HepG2 (cell line): ENCODE measurements around the gene JPH3. TPM values are rescaled to one million over a fixed set of nuclear protein-coding genes. Genes with fewer than 3 reads are reported as not detected.

Experiments
- ATAC-seq: fragments of 200-7000 bp; cut with Tn5 transposase; 3 replicates; pipeline ENCODE4 v1.9.1; 2020; ENCODE audit warnings: mild to moderate bottlenecking, moderate library complexity
- BruUV-seq: library from RNA; stranded (reverse); fragments of 400-500 nt; replicated peaks from 2 replicates; lab custom pipeline; 2021; lab: Mats Ljungman, UMichigan
- CTCF ChIA-PET: fragments of 300-600 bp; formaldehyde crosslinking; extraction: SDS; loops from one replicate; lab custom pipeline; 2021; ENCODE audit warnings: low total read pairs, inconsistent platforms, low intra/inter-chr PET ratio; lab: Yijun Ruan, JAX
- POLR2A ChIA-PET: fragments of 350-600 bp; sonication (Branson Sonifier 250); formaldehyde crosslinking; loops from one replicate; lab custom pipeline; 2020; ENCODE audit warnings: antibody characterized with exemption, inconsistent platforms; lab: Yijun Ruan, JAX
- DNase-seq: peaks from one replicate; pipeline ENCODE4 v3.0.0-alpha.2; 2015; ENCODE audit warnings: low spot score
- FAIRE-seq: peaks from 3 replicates; lab custom pipeline; 2011; peaks lifted over from hg19 to GRCh38; lab: Jason Lieb, UNC
- H2AFZ ChIP-seq: one replicate; pipeline ENCODE4 v1.6.1; 2011; ENCODE audit warnings: low read length, inconsistent platforms
- H3K27ac ChIP-seq: fragments of 300-600 bp; 3 replicates; pipeline ENCODE4 v1.8.0; 2011; ENCODE audit warnings: mixed run types, mild to moderate bottlenecking, mixed read lengths, low read length, inconsistent platforms; ENCODE audit not compliant: insufficient read depth; ENCODE audit errors: extremely low read length
- H3K27me3 ChIP-seq, 2 experiments: fragments of 200-600 bp in 1 of 2; 2 replicates in 1 of 2; 3 replicates in 1 of 2; pipeline versions ENCODE4 v1.6.0 to v1.8.0; 2011; ENCODE audit warnings: low read length in 2 of 2, mild to moderate bottlenecking in 2 of 2, moderate library complexity in 2 of 2, inconsistent platforms in 1 of 2; ENCODE audit not compliant: insufficient read depth in 2 of 2, control insufficient read depth in 1 of 2
- H3K36me3 ChIP-seq, 2 experiments: fragments of 200-600 bp in 1 of 2; replicated peaks in 1 of 2; 2 replicates in 1 of 2; 3 replicates in 1 of 2; pipeline versions ENCODE4 v1.5.1 to v1.8.0; 2011; ENCODE audit warnings: low read length in 2 of 2, inconsistent platforms in 1 of 2; ENCODE audit not compliant: insufficient read depth in 2 of 2, control insufficient read depth in 1 of 2
- H3K4me1 ChIP-seq: 2 replicates; pipeline ENCODE4 v1.5.1; 2012; ENCODE audit warnings: low read length, inconsistent platforms; ENCODE audit not compliant: insufficient read depth
- H3K4me2 ChIP-seq: 2 replicates; pipeline ENCODE4 v1.6.0; 2011; ENCODE audit warnings: low read depth, low read length, inconsistent platforms
- H3K4me3 ChIP-seq, 3 experiments: fragments of 200-600 bp in 1 of 3; sonication (generic), shearing (Covaris generic) in 1 of 3; replicated peaks in 1 of 3; 2 replicates each; pipeline ENCODE4 v1.5.1; 2011 to 2016; ENCODE audit warnings: low read length in 3 of 3, inconsistent platforms in 2 of 3, low read depth in 2 of 3, mild to moderate bottlenecking in 2 of 3, control low read depth in 1 of 3, mixed read lengths in 1 of 3; ENCODE audit not compliant: insufficient read depth in 1 of 3
- H3K79me2 ChIP-seq: one replicate; pipeline ENCODE4 v1.6.1; 2011; ENCODE audit warnings: low read length, inconsistent platforms; ENCODE audit not compliant: insufficient read depth
- H3K9ac ChIP-seq: 2 replicates; pipeline ENCODE4 v1.6.0; 2011; ENCODE audit warnings: mild to moderate bottlenecking, low read depth, low read length, inconsistent platforms; ENCODE audit not compliant: insufficient read depth
- H3K9me3 ChIP-seq: 2 replicates; pipeline ENCODE4 v1.5.1; 2012; ENCODE audit warnings: mild to moderate bottlenecking, low read length
- H4K20me1 ChIP-seq: 2 replicates; pipeline ENCODE4 v1.6.0; 2011; ENCODE audit warnings: inconsistent platforms, mild to moderate bottlenecking, low read length, moderate library complexity; ENCODE audit not compliant: insufficient read depth
- EED ChIP-seq: sonication (generic); formaldehyde crosslinking; IDR thresholded peaks from 2 replicates; pipeline ENCODE4 v1.5.0; 2020; ENCODE audit warnings: mild to moderate bottlenecking, missing genetic modification reagents
- HNRNPL ChIP-seq: fragments of 200-400 bp; formaldehyde crosslinking; IDR thresholded peaks from 2 replicates; pipeline ENCODE4 v1.6.1; 2017; ENCODE audit warnings: mild to moderate bottlenecking, low read depth, low read length
- KDM5B ChIP-seq: sonication (generic); formaldehyde crosslinking; IDR thresholded peaks from 2 replicates; pipeline ENCODE4 v1.4.0; 2020; ENCODE audit warnings: missing genetic modification reagents, mild to moderate bottlenecking, borderline replicate concordance
- ZGPAT ChIP-seq: IDR thresholded peaks from 2 replicates; pipeline ENCODE4 v1.6.1; 2016; ENCODE audit warnings: mild to moderate bottlenecking
- ZNF263 ChIP-seq: sonication (generic); formaldehyde crosslinking; IDR thresholded peaks from 2 replicates; pipeline ENCODE4 v1.4.0; 2020; ENCODE audit warnings: missing genetic modification reagents
- ZNF687 ChIP-seq: sonication (generic); formaldehyde crosslinking; IDR thresholded peaks from 2 replicates; pipeline ENCODE4 v1.5.1; 2020; ENCODE audit warnings: mild to moderate bottlenecking, missing genetic modification reagents, moderate library complexity
- ZNF768 ChIP-seq: sonication (generic); formaldehyde crosslinking; IDR thresholded peaks from 2 replicates; pipeline ENCODE4 v1.4.0; 2020; ENCODE audit warnings: missing genetic modification reagents
- ZNF800 ChIP-seq: sonication (generic); formaldehyde crosslinking; IDR thresholded peaks from 2 replicates; pipeline ENCODE4 v1.4.0; 2020; ENCODE audit warnings: missing genetic modification reagents
- WGBS: methylation state at CpG from one replicate; pipeline ENCODE4 v1.1.6; 2017; ENCODE audit warnings: low lambda C conversion rate; 5-methylcytosine and 5-hydroxymethylcytosine counted together
- in situ Hi-C: cut with HindIII; loops from 2 replicates; pipeline ENCODE4 v1.10.0; 2017; ENCODE audit warnings: low pct_unique_long_range_greater_than_20kb; ENCODE audit not compliant: extremely low pct_ligation_motif_present
- intact Hi-C: fragments of 100-400 bp; cut with micrococcal nuclease; formaldehyde crosslinking; loops from one replicate; pipeline ENCODE4 v1.10.0; 2022; ENCODE audit not compliant: unreplicated experiment
- polyA plus RNA-seq, 8 experiments: library from polyadenylated mRNA; depleted of rRNA in 3 of 8; stranded (reverse) in 7 of 8; unstranded in 1 of 8; fragments of >200 nt; fragmentation: Illumina TruSeq in 4 of 8; extraction: Trizol in 4 of 8; gene quantifications; 2 replicates each; pipeline versions ENCODE4 v1.2.1 to v1.2.3, GENCODE V29; 2011 to 2016; ENCODE audit warnings: low read depth in 4 of 8, missing spikeins in 1 of 8, mixed read lengths in 1 of 8; ENCODE audit not compliant: insufficient read depth in 1 of 8
- total RNA-seq, 5 experiments: library from RNA; depleted of rRNA; stranded (reverse); fragments of >200 nt; fragmentation: Illumina TruSeq; extraction: Trizol; gene quantifications; 2 replicates each; pipeline ENCODE4 v1.2.3, GENCODE V29; 2016; ENCODE audit warnings: low read depth in 1 of 5

Gene JPH3
- total and polyA plus RNA-seq, 2 of the 13 experiments (the other 11 are each of a cell fraction or from before 2014, with no cell fraction given) = not detected

GRCh38 chr16:87556941-87557459 is 45.3 kb upstream of the JPH3 start:
- Histone ChIP-seq H3K9ac (peak overlapping the region; percentile 2; the same call in 1 of the 2 replicates), H4K20me1 (no peaks in the 10 kb centered on the region; the same call in 1 of the 2 replicates), H3K4me3 (peak overlapping the region in 1 of 3 experiments; percentile 19; a peak in 1 of 6 replicates), H2AFZ (no peak overlapping the region)
- POLR2A ChIA-PET = no interaction called here
- no peak for FAIRE-seq
- 0 out of 2 replicates have a peak, but pooled peaks have one; percentile 12 for TF ChIP-seq HNRNPL
- 0 out of 2 replicates have a peak, but pooled peaks have one; percentile 52 for TF ChIP-seq EED
- peak; percentile 40; the same call in 1 of the 2 replicates for TF ChIP-seq KDM5B
- no peak for TF ChIP-seq ZGPAT (CRISPR knock-in tag)
- TF ChIP-seq ZNF800 (CRISPR knock-in tag) = no peak
- peak; percentile 33; the same call in 1 of the 2 replicates for TF ChIP-seq ZNF687 (CRISPR knock-in tag)
- TF ChIP-seq ZNF768 (CRISPR knock-in tag) = peak; percentile 68
- TF ChIP-seq ZNF263 = no peak
- TF ChIP-seq, all 625 proteins: peak for 5
- intact Hi-C loops = no loop called here
- Histone ChIP-seq H3K27me3 (peaks cover 10 to 60% of the 10 kb centered on the region in 2 experiments; a peak in 4 of 5 replicates), H3K9me3 (no peaks in the 10 kb centered on the region), H3K27ac (no peak overlapping the region), H3K79me2 (no peaks in the 10 kb centered on the region), H3K4me2 (peak overlapping the region; percentile 42), H3K36me3 (no peaks in the 10 kb centered on the region), H3K4me1 (peaks cover 33% of the 10 kb centered on the region)
- CTCF ChIA-PET = no interaction called here
- no TSS peak for BruUV-seq
- peak; percentile 35 for ATAC-seq
- in situ Hi-C loops = no loop called here
- 2% methylated on average over 6 of the region's 7 CpGs for WGBS
- no peak for DNase-seq
